Retinal pigment epithelial cell (primary cell): ENCODE results near the gene FNDC11.
A peak's percentile ranks its signal among the peaks of the same experiment; 100 is the strongest.

Experiments
- DNase-seq: peaks from one replicate; pipeline ENCODE4 v3.0.0-alpha.2; 2010; ENCODE audit warnings: low read depth
- H3K4me3 ChIP-seq: 2 replicates; pipeline ENCODE4 v1.5.1; 2011; ENCODE audit warnings: mild to moderate bottlenecking, low read length, control low read depth, moderate library complexity
- TF ChIP-seq, protein P1 (sequence below): conservative IDR thresholded peaks from 2 replicates; pipeline ENCODE4 v1.5.1; 2011; ENCODE audit warnings: low read depth, low read length, control low read depth, inconsistent platforms

Gene FNDC11

DNA sequence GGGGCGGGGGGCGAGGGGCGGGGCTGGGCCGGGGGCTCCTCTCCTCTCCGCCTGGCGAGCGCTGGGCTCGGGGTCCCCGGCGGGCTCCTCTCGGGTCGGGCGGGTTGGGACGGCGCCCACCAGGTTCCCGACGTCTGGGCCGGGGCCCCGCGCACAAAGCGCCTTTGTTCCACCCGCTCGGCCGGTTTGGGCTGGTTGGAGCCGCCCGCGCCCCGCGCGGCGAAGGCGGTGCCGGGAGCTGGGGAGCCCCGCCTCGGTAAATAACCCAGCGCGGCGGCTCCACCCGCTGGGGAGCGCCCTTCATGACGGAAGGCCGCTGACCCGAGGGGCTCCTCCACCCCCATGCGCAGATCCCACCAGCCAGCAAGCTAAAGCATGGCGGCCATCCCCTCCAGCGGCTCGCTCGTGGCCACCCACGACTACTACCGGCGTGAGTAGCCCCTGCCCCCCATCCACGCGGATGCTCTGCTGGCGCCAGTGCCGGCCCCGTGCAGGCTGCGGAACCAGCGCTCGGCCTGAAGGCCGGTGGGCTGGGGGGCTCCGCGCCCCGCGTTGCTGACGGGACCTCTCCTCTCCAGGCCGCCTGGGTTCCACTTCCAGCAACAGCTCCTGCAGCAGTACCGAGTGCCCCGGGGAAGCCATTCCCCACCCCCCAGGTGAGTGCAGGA, 32.9 kb upstream of the FNDC11 start:
- TF ChIP-seq, protein P1, sequence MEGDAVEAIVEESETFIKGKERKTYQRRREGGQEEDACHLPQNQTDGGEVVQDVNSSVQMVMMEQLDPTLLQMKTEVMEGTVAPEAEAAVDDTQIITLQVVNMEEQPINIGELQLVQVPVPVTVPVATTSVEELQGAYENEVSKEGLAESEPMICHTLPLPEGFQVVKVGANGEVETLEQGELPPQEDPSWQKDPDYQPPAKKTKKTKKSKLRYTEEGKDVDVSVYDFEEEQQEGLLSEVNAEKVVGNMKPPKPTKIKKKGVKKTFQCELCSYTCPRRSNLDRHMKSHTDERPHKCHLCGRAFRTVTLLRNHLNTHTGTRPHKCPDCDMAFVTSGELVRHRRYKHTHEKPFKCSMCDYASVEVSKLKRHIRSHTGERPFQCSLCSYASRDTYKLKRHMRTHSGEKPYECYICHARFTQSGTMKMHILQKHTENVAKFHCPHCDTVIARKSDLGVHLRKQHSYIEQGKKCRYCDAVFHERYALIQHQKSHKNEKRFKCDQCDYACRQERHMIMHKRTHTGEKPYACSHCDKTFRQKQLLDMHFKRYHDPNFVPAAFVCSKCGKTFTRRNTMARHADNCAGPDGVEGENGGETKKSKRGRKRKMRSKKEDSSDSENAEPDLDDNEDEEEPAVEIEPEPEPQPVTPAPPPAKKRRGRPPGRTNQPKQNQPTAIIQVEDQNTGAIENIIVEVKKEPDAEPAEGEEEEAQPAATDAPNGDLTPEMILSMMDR = no peak
- peak overlapping the region; percentile 82 for H3K4me3 ChIP-seq
- no peak for DNase-seq

DNA sequence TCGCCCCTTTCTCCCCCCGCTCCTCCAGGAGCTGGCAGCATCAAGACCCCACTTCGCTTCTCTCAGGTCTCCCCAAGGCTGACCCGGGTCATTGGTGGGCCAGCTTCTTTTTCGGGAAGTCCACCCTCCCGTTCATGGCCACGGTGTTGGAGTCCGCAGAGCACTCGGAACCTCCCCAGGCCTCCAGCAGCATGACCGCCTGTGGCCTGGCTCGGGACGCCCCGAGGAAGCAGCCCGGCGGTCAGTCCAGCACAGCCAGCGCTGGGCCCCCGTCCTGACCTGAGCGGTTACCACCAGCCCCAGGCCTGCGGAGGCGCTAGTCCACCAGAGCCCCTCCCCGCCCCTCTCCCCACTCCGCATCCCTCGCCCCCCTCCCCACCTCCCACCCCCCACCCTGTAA, 32.4 kb upstream of the FNDC11 start:
- H3K4me3 ChIP-seq = peak overlapping the region; percentile 82
- TF ChIP-seq, protein P1 = no peak
- no peak for DNase-seq

DNA sequence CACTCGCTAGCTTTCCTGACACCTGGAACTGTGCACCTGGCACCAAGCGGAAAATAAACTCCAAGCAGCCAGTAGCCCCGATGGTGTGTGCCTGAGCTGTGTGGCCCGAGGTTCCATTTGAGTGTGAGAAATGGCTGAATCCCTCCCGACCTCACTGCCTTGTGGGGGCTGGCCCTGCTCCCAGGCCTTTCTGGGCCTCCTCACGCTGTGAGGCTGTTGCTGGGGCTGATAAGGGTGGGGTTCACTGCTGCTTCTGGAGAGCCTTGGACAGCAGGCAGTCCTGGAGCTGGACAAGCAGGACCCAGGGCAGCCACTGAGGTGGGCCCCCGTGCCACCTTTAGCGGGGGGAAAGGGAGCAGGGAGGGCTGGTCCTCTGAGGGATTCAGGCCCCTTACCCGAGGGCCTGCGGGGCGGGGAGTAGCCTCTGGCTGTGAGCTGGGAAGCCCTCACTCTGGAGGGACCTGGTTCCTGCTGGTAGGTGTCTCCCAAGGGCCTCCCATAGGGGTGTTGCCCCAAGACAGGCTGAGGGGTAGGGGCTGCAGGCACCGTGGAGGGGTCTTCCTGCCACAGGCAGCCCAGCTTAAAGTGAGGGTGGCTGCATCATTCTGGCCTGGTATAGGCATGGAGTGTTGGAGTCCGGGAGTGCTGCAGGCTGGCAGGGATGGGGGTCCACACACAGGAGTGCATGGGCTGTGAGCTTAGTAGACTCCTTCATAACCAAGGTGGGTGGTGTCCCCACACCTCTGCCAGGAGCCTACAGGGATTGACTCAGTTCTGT, 31.7 kb upstream of the FNDC11 start:
- H3K4me3 ChIP-seq = peak overlapping the region; percentile 82
- no peak for DNase-seq
- TF ChIP-seq, protein P1 = no peak

DNA sequence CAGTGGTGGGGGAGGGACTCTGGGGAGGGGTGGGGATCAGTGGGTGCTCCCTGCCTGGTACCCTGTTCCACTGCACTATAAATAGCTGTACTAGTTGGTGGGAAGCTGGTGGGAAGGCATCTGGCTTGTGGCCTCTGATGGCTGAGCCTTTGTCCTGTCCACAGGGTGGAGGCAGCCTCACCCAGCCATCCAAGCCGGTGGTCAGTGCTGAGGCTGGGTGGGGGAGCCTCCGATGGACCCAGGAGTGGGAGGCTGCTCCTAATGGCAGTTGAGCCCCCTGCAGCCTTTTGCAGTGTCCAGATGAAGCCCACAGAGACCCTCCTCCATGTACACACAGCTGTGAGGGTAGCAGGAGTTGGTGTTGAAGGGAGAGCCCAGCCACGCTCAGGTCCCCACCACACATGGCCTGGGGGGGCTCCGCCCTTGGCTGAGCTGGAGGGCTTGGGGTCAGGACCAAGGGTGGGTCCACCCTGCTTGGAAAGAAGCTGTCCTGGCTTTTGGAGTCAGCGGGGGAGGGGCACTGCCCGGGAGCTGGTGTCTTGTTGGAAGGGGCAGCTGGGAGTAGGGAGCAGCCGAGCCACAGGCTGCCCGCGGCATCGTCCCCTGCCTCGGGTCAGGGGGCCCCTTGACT, 30.9 kb upstream of the FNDC11 start:
- H3K4me3 ChIP-seq = no peak overlapping the region
- TF ChIP-seq, protein P1 = no peak
- DNase-seq = no peak

DNA sequence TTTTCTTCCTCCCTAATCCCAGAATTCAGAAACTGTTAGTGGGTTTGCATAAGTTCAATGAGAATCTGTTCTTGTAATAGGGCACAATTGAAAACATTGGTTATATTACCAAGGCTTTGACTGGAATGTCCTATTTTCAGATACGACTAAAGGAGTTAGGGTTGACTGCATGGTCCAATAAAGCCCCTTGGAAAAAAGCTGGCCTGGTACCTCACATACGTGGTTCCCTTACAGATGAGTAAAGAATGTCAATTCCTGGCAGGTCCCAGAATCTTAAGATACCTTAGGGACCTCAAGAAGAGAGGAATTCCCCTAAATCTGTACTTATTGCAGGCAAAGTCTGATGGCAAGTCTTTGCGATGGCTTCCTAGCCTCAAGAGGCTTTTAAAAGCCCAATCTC, 28.8 kb upstream of the FNDC11 start:
- DNase-seq = no peak
- H3K4me3 ChIP-seq = no peak overlapping the region
- TF ChIP-seq, protein P1 = no peak

DNA sequence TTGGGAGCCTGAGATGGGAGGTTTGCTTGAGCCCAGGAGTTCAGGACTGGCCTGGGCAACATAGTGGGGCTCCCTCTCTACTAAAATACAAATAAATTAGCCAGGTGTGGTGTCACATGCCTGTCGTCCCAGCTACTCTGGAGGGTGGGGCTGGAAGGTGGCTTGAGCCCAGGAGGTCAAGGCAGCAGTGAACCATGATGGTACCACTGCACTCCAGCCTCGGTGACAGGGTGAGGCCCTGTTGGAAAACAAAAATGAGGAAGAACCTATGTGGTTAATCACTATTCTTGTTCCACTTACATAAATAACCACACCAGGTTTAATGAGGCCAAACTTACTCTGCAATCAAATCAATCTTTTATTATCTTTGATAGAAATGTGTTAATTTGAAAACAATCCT, 28.0 kb upstream of the FNDC11 start:
- no peak overlapping the region for H3K4me3 ChIP-seq
- TF ChIP-seq, protein P1 = no peak
- no peak for DNase-seq

DNA sequence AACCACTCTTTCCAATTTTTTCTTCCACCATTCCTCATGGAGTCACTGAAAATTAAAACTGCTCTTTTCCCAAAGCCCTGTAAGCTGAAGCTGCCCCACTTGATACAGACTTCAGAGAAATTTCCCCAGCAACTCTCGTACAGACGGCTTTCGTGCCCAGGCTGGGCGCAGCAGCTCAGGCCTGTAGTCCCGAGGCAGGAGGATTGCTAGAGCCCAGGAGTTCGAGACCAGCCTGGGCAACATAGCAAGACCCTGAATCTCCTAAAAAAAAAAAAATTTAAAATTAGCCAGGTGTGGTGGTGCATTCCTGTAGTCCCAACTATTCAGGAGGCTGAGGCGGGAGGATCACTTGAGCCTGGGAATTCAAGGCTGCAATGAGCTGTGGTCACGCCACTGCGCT, 26.8 kb upstream of the FNDC11 start:
- no peak overlapping the region for H3K4me3 ChIP-seq
- no peak for DNase-seq
- TF ChIP-seq, protein P1 = no peak
